Right lobe of liver (tissue), 6 donors: Measurements from ENCODE around the gene LOXL3. TPM values are rescaled to one million over a fixed set of nuclear protein-coding genes. Genes with fewer than 3 reads are reported as not detected.
A peak's percentile ranks its signal among the peaks of the same experiment; 100 is the strongest.

ENCODE experiments used
- ATAC-seq, 4 donors: fragments of 200-7000 bp; cut with Tn5 transposase; one replicate each; pipeline ENCODE4 v1.9.1; 2020; ENCODE audit warnings: mild to moderate bottlenecking in 4 of 4, moderate library complexity in 4 of 4
- DNase-seq, 3 donors: peaks; one replicate each; pipeline ENCODE4 v3.0.0-alpha.2; 2020
- H3K27ac ChIP-seq, 3 donors: fragments of 200-600 bp; one replicate each; pipeline ENCODE4 v1.8.0; 2022
- H3K27me3 ChIP-seq, 2 donors: fragments of 200-600 bp; one replicate each; pipeline ENCODE4 v1.8.0; 2022
- H3K36me3 ChIP-seq, 4 donors: fragments of 200-600 bp; sonication (generic) in 1 of 4; one replicate each; pipeline versions ENCODE4 v1.5.1 to v1.8.0; 2017 to 2022; ENCODE audit warnings: control low read depth in 1 of 4
- H3K4me1 ChIP-seq, 4 donors: fragments of 200-600 bp; sonication (generic) in 1 of 4; one replicate each; pipeline versions ENCODE4 v1.5.1 to v1.8.0; 2017 to 2022; ENCODE audit warnings: control low read depth in 1 of 4
- H3K4me3 ChIP-seq, 3 donors: fragments of 200-600 bp; one replicate each; pipeline ENCODE4 v1.8.0; 2022
- H3K9me3 ChIP-seq, 4 donors: fragments of 200-600 bp; sonication (generic) in 1 of 4; one replicate each; pipeline versions ENCODE4 v1.5.1 to v1.8.0; 2017 to 2022; ENCODE audit warnings: control low read depth in 1 of 4
- CTCF ChIP-seq, 4 donors: fragments of 200-600 bp in 3 of 4; fragments of 450-650 bp in 1 of 4; IDR thresholded peaks; one replicate each; pipeline versions ENCODE4 v1.5.1 to v1.8.0; 2016 to 2022; ENCODE audit warnings: antibody characterized with exemption in 4 of 4, mild to moderate bottlenecking in 2 of 4
- POLR2A ChIP-seq: fragments of 450-650 bp; IDR thresholded peaks from one replicate; pipeline ENCODE4 v1.6.1; 2017; ENCODE audit warnings: antibody characterized with exemption, mild to moderate bottlenecking
- WGBS: methylation state at CpG from one replicate; pipeline ENCODE4 v1.1.6; 2018; ENCODE audit warnings: low coverage, low lambda C conversion rate; ENCODE audit not compliant: insufficient coverage; ENCODE audit errors: missing lambda C conversion rate; 5-methylcytosine and 5-hydroxymethylcytosine counted together
- intact Hi-C, 2 donors: fragments of 100-400 bp; cut with DNase I; formaldehyde crosslinking; loops; one replicate each; pipeline versions ENCODE4 v1.11.2 to v1.14.1; 2022
- total RNA-seq, 6 experiments: library from RNA; depleted of rRNA in 2 of 6; stranded (reverse); fragments of >200 nt in 2 of 6; fragmentation: NEBNext Ultra II Directional in 3 of 6; extraction: Animal tissue kit (Norgen Biotek cat#: 25700) in 3 of 6; gene quantifications; one replicate each; pipeline versions ENCODE4 v1.1.0 to v1.2.4, GENCODE V29; 2016 to 2023
- donor health status: DM: no; HTN: yes; CAD: no.
- donor health status: DM: no; HTN: no; CAD: no.
- donor health status: DM: no; HTN: no; CAD: no.
- donor health status: DM: no; HTN: yes; CAD: no.
- donor health status: DM: no; HTN: yes; CAD: no.

LOXL3 gene
- total RNA-seq, 6 experiments from 2014 or later = 0.92 to 3.3 (median 1.8) TPM

GRCh38 chr2:74558284-74559230, 4.8 kb upstream of the LOXL3 start:
- H3K9me3 ChIP-seq = no peaks in the 10 kb centered on the region
- intact Hi-C loops = no loop called here
- no peak for ATAC-seq
- no peak for DNase-seq
- 63% methylated on average over 4 of the region's 7 CpGs for WGBS
- H3K4me1 ChIP-seq = no peaks in the 10 kb centered on the region
- no peaks in the 10 kb centered on the region for H3K36me3 ChIP-seq
- TF ChIP-seq POLR2A = no peak
- no peak for TF ChIP-seq CTCF (IDR thresholded peaks at IDR 0.05)
- no peak overlapping the region for H3K27ac ChIP-seq
- H3K27me3 ChIP-seq = no peaks in the 10 kb centered on the region
- H3K4me3 ChIP-seq = no peak overlapping the region

- no peaks in the 10 kb centered on the region for H3K4me1 ChIP-seq
- TF ChIP-seq CTCF (IDR thresholded peaks at IDR 0.05) (no peak), POLR2A (no peak)
- H3K27ac ChIP-seq = no peak overlapping the region
- ATAC-seq = no peak
- no peaks in the 10 kb centered on the region for H3K27me3 ChIP-seq
- no peak overlapping the region for H3K4me3 ChIP-seq
- H3K9me3 ChIP-seq = no peaks in the 10 kb centered on the region
- no peaks in the 10 kb centered on the region for H3K36me3 ChIP-seq
- intact Hi-C loops = no loop called here
- DNase-seq = no peak
- 83% methylated on average over 1 of the region's 6 CpGs for WGBS
Measured at GRCh38 chr2:74556831-74557370, 3.2 kb upstream of the LOXL3 start.

- no peak for TF ChIP-seq POLR2A
- no peak for TF ChIP-seq CTCF (IDR thresholded peaks at IDR 0.05)
- H3K36me3 ChIP-seq = no peaks in the 10 kb centered on the region
- no peaks in the 10 kb centered on the region for H3K9me3 ChIP-seq
- H3K27me3 ChIP-seq = no peaks in the 10 kb centered on the region
- no peak for DNase-seq
- intact Hi-C loops = no loop called here
- H3K4me3 ChIP-seq = no peak overlapping the region
- ATAC-seq = no peak
- WGBS = 74% methylated on average over 6 of the region's 14 CpGs
- H3K27ac ChIP-seq = peak overlapping the region in 1 of 3 donors; percentile 43
- H3K4me1 ChIP-seq = no peaks in the 10 kb centered on the region
Measured at GRCh38 chr2:74556159-74556558, 2.4 kb upstream of the LOXL3 start.

- ATAC-seq = peak in 3 of 4 donors; percentile 5 to 22 (median 22)
- 75% methylated on average over 3 of the region's 17 CpGs for WGBS
- no peaks in the 10 kb centered on the region for H3K9me3 ChIP-seq
- H3K27me3 ChIP-seq = no peaks in the 10 kb centered on the region
- intact Hi-C loops = no loop called here
- DNase-seq = peak in 2 of 3 donors; percentile 54 to 58
- peak overlapping the region in 2 of 3 donors; percentile 63 to 77 for H3K27ac ChIP-seq
- no peak for TF ChIP-seq POLR2A
- no peak for TF ChIP-seq CTCF (IDR thresholded peaks at IDR 0.05)
- H3K4me1 ChIP-seq = no peaks in the 10 kb centered on the region
- H3K4me3 ChIP-seq = peak overlapping the region; percentile 59 to 78 (median 68)
- no peaks in the 10 kb centered on the region for H3K36me3 ChIP-seq
Measured at GRCh38 chr2:74555610-74556103, 1.9 kb upstream of the LOXL3 start.
